DOHH2 (cell line): ENCODE measurements around the gene PPT1.

Experiments used
- H3F3A ChIP-seq: fragments of 200-600 bp; sonication (generic), shearing (Covaris generic); 2 replicates; pipeline ENCODE4 v1.6.0; 2016; ENCODE audit warnings: antibody characterized with exemption, mild to moderate bottlenecking; ENCODE audit not compliant: control insufficient read depth, insufficient read depth
- H3K27ac ChIP-seq: fragments of 200-600 bp; sonication (generic); 2 replicates; pipeline ENCODE4 v1.5.1; 2014; ENCODE audit warnings: low read depth, mild to moderate bottlenecking, low read length, moderate library complexity
- H3K27me3 ChIP-seq: fragments of 200-600 bp; sonication (generic); 2 replicates; pipeline ENCODE4 v1.6.1; 2014; ENCODE audit warnings: mild to moderate bottlenecking, low read length, mixed read lengths; ENCODE audit not compliant: control insufficient read depth
- H3K36me3 ChIP-seq: fragments of 200-600 bp; sonication (generic); 2 replicates; pipeline ENCODE4 v1.6.1; 2014; ENCODE audit warnings: mild to moderate bottlenecking, low read length, moderate library complexity, mixed read lengths; ENCODE audit not compliant: control insufficient read depth
- H3K4me1 ChIP-seq: fragments of 200-600 bp; sonication (generic); 2 replicates; pipeline ENCODE4 v1.6.1; 2014; ENCODE audit warnings: mild to moderate bottlenecking, low read length, mixed read lengths; ENCODE audit not compliant: control insufficient read depth
- H3K4me2 ChIP-seq: fragments of 200-600 bp; sonication (generic); 2 replicates; pipeline ENCODE4 v1.6.0; 2014; ENCODE audit warnings: mild to moderate bottlenecking, low read length, moderate library complexity
- H3K4me3 ChIP-seq: fragments of 200-600 bp; sonication (generic); 2 replicates; pipeline ENCODE4 v1.5.1; 2014; ENCODE audit warnings: mild to moderate bottlenecking, low read length, mixed read lengths
- H3K79me2 ChIP-seq: fragments of 200-600 bp; sonication (generic); 2 replicates; pipeline ENCODE4 v1.6.1; 2014; ENCODE audit warnings: mild to moderate bottlenecking, low read length, mixed read lengths; ENCODE audit not compliant: control insufficient read depth
- H3K9me2 ChIP-seq: fragments of 200-600 bp; sonication (generic); replicated peaks from 2 replicates; pipeline ENCODE4 v1.6.1; 2014; ENCODE audit warnings: mild to moderate bottlenecking, low read length, mixed read lengths; ENCODE audit not compliant: control insufficient read depth
- H3K9me3 ChIP-seq: fragments of 200-600 bp; sonication (generic); 2 replicates; pipeline ENCODE4 v1.6.1; 2014; ENCODE audit warnings: antibody characterized with exemption, low read length, mixed read lengths; ENCODE audit not compliant: control insufficient read depth, insufficient read depth
- H4K20me1 ChIP-seq: fragments of 200-600 bp; sonication (generic); 2 replicates; pipeline ENCODE4 v1.6.0; 2014; ENCODE audit warnings: low read depth, mild to moderate bottlenecking, antibody characterized with exemption, low read length, moderate library complexity; ENCODE audit not compliant: control insufficient read depth, insufficient read depth
- CTCF ChIP-seq: fragments of 200-600 bp; sonication (generic); IDR thresholded peaks from one replicate; pipeline ENCODE4 v1.5.1; 2014; ENCODE audit warnings: antibody characterized with exemption, mild to moderate bottlenecking, low read depth, low read length; ENCODE audit not compliant: poor library complexity, severe bottlenecking
- EZH2phosphoT487 ChIP-seq: fragments of 200-600 bp; sonication (generic); IDR thresholded peaks from 2 replicates; pipeline ENCODE4 v1.6.1; 2017; ENCODE audit warnings: borderline replicate concordance, mild to moderate bottlenecking, antibody characterized with exemption, low read length, moderate library complexity, mixed read lengths

Gene PPT1

GRCh38 chr1:40076895-40077312 lies 20.1 kb downstream of the PPT1 start:
- peaks cover 68% of the 10 kb centered on the region for H3K36me3 ChIP-seq
- peaks cover 10% of the 10 kb centered on the region; the same call in 1 of the 2 replicates for H3F3A ChIP-seq
- H3K79me2 ChIP-seq = no peaks in the 10 kb centered on the region
- H3K9me2 ChIP-seq = no peaks in the 10 kb centered on the region
- H4K20me1 ChIP-seq = no peaks in the 10 kb centered on the region
- no peaks in the 10 kb centered on the region for H3K9me3 ChIP-seq
- no peak overlapping the region for H3K27ac ChIP-seq
- H3K4me1 ChIP-seq = peaks cover 5% of the 10 kb centered on the region; the same call in 1 of the 2 replicates
- no peak overlapping the region for H3K4me3 ChIP-seq
- H3K4me2 ChIP-seq = no peak overlapping the region
- no peak for TF ChIP-seq EZH2phosphoT487
- no peak for TF ChIP-seq CTCF
- H3K27me3 ChIP-seq = no peaks in the 10 kb centered on the region

GRCh38 chr1:40075266-40075665 lies 21.8 kb downstream of the PPT1 start:
- Histone ChIP-seq H3K36me3 (peaks cover 84% of the 10 kb centered on the region), H3K4me2 (no peak overlapping the region), H3K4me3 (no peak overlapping the region), H3K9me3 (no peaks in the 10 kb centered on the region), H4K20me1 (no peaks in the 10 kb centered on the region), H3K27ac (no peak overlapping the region), H3K4me1 (peaks cover 5% of the 10 kb centered on the region; the same call in 1 of the 2 replicates), H3K79me2 (no peaks in the 10 kb centered on the region), H3K9me2 (no peaks in the 10 kb centered on the region), H3K27me3 (no peaks in the 10 kb centered on the region), H3F3A (peaks cover 10% of the 10 kb centered on the region; the same call in 1 of the 2 replicates)
- no peak for TF ChIP-seq CTCF
- TF ChIP-seq EZH2phosphoT487 = no peak

- no peak for TF ChIP-seq CTCF
- TF ChIP-seq EZH2phosphoT487 = no peak
- no peaks in the 10 kb centered on the region for H3K4me1 ChIP-seq
- peaks cover 86% of the 10 kb centered on the region for H3K36me3 ChIP-seq
- H3K4me3 ChIP-seq = no peak overlapping the region
- no peaks in the 10 kb centered on the region for H4K20me1 ChIP-seq
- peaks cover 10% of the 10 kb centered on the region; the same call in 1 of the 2 replicates for H3F3A ChIP-seq
- no peak overlapping the region for H3K4me2 ChIP-seq
- no peaks in the 10 kb centered on the region for H3K27me3 ChIP-seq
- no peaks in the 10 kb centered on the region for H3K9me3 ChIP-seq
- H3K27ac ChIP-seq = no peak overlapping the region
- H3K9me2 ChIP-seq = no peaks in the 10 kb centered on the region
- no peaks in the 10 kb centered on the region for H3K79me2 ChIP-seq
These were observed 24.0 kb downstream of the PPT1 start for GRCh38 chr1:40073062-40073461.

GRCh38 chr1:40072142-40072541 lies 24.9 kb downstream of the PPT1 start:
- TF ChIP-seq EZH2phosphoT487 = no peak
- TF ChIP-seq CTCF = no peak
- no peaks in the 10 kb centered on the region for H4K20me1 ChIP-seq
- H3K4me1 ChIP-seq = no peaks in the 10 kb centered on the region; the same call in 1 of the 2 replicates
- H3K36me3 ChIP-seq = peaks cover 88% of the 10 kb centered on the region
- no peaks in the 10 kb centered on the region for H3K79me2 ChIP-seq
- H3K4me2 ChIP-seq = no peak overlapping the region
- no peaks in the 10 kb centered on the region for H3K27me3 ChIP-seq
- no peak overlapping the region for H3K4me3 ChIP-seq
- no peaks in the 10 kb centered on the region for H3K9me2 ChIP-seq
- H3K27ac ChIP-seq = no peak overlapping the region
- peaks cover 8% of the 10 kb centered on the region; the same call in 1 of the 2 replicates for H3F3A ChIP-seq
- H3K9me3 ChIP-seq = no peaks in the 10 kb centered on the region
